OCI-LY7 (cell line): Measurements from ENCODE around the gene EFNA2. TPM values are rescaled to one million over a fixed set of nuclear protein-coding genes. Genes with fewer than 3 reads are reported as not detected.

Experiments
- BruUV-seq: library from RNA; stranded (reverse); fragments of 400-500 nt; replicated peaks from 2 replicates; lab custom pipeline; 2021; lab: Mats Ljungman, UMichigan
- CTCF ChIA-PET: fragments of 300-600 bp; sonication (Branson Sonifier 250); formaldehyde crosslinking; loops from one replicate; lab custom pipeline; 2022; ENCODE audit warnings: antibody characterized with exemption; ENCODE audit not compliant: unreplicated experiment; lab: Charles Lee
- POLR2A ChIA-PET: fragments of 300-600 bp; sonication (Branson Sonifier 250); formaldehyde crosslinking; loops from one replicate; lab custom pipeline; 2022; ENCODE audit warnings: antibody characterized with exemption; lab: Charles Lee
- DNase-seq: peaks from one replicate; pipeline ENCODE4 v3.0.0-alpha.2; 2015; ENCODE audit warnings: low spot score
- H2AFZ ChIP-seq: fragments of 200-600 bp; sonication (generic), shearing (Covaris generic); 2 replicates; pipeline ENCODE4 v1.6.1; 2014; ENCODE audit warnings: mild to moderate bottlenecking, antibody characterized with exemption, low read length, moderate library complexity
- H3K27ac ChIP-seq: fragments of 200-600 bp; sonication (generic); 2 replicates; pipeline ENCODE4 v1.5.1; 2014; ENCODE audit warnings: mixed run types, low read depth, mild to moderate bottlenecking, moderate library complexity, low read length, inconsistent platforms; ENCODE audit not compliant: poor library complexity, severe bottlenecking
- H3K36me3 ChIP-seq: fragments of 200-600 bp; sonication (generic); 2 replicates; pipeline ENCODE4 v1.6.1; 2014; ENCODE audit warnings: mild to moderate bottlenecking, antibody characterized with exemption, low read length, moderate library complexity, mixed read lengths; ENCODE audit not compliant: insufficient read depth
- H3K4me1 ChIP-seq: fragments of 200-600 bp; sonication (generic); 2 replicates; pipeline ENCODE4 v1.5.1; 2014; ENCODE audit warnings: mild to moderate bottlenecking, low read length; ENCODE audit not compliant: insufficient read depth, poor library complexity, severe bottlenecking
- H3K4me2 ChIP-seq: fragments of 200-600 bp; sonication (generic); 2 replicates; pipeline ENCODE4 v1.6.1; 2014; ENCODE audit warnings: mild to moderate bottlenecking, low read length
- H3K4me3 ChIP-seq: fragments of 200-600 bp; sonication (generic); 2 replicates; pipeline ENCODE4 v1.5.1; 2014; ENCODE audit warnings: mild to moderate bottlenecking, low read depth, low read length; ENCODE audit not compliant: poor library complexity, severe bottlenecking
- H3K79me2 ChIP-seq: fragments of 200-600 bp; sonication (generic); 2 replicates; pipeline ENCODE4 v1.6.1; 2016; ENCODE audit warnings: low read depth, mild to moderate bottlenecking, low read length, moderate library complexity, mixed read lengths; ENCODE audit not compliant: insufficient read depth
- H3K9me2 ChIP-seq: fragments of 200-600 bp; sonication (generic); 2 replicates; pipeline ENCODE4 v1.6.1; 2016; ENCODE audit warnings: mild to moderate bottlenecking, low read length, mixed read lengths; ENCODE audit not compliant: insufficient read depth
- H3K9me3 ChIP-seq: fragments of 200-600 bp; sonication (generic); 2 replicates; pipeline ENCODE4 v1.6.1; 2014; ENCODE audit warnings: mild to moderate bottlenecking, mixed run types, low read length, mixed read lengths
- H4K20me1 ChIP-seq: fragments of 200-600 bp; sonication (generic); 2 replicates; pipeline ENCODE4 v1.6.1; 2014; ENCODE audit warnings: mild to moderate bottlenecking, antibody characterized with exemption, low read length, moderate library complexity, mixed read lengths; ENCODE audit not compliant: insufficient read depth
- CTCF ChIP-seq: fragments of 200-600 bp; sonication (generic); conservative IDR thresholded peaks from 2 replicates; pipeline ENCODE4 v1.5.1; 2014; ENCODE audit warnings: mild to moderate bottlenecking, antibody characterized with exemption, low read length, moderate library complexity, mixed read lengths
- EZH2phosphoT487 ChIP-seq: fragments of 200-600 bp; sonication (generic); IDR thresholded peaks from 2 replicates; pipeline ENCODE4 v1.6.1; 2018; ENCODE audit warnings: low read depth, borderline replicate concordance, mild to moderate bottlenecking, mixed run types, antibody characterized with exemption, low read length, moderate library complexity, mixed read lengths
- intact Hi-C: fragments of 100-400 bp; cut with micrococcal nuclease; formaldehyde crosslinking; loops from one replicate; pipeline ENCODE4 v1.10.0; 2022; ENCODE audit not compliant: unreplicated experiment
- total RNA-seq, 2 experiments: library from RNA; depleted of rRNA in 1 of 2; stranded (reverse); fragments of >200 nt in 1 of 2; shearing (Covaris generic) in 1 of 2; gene quantifications; 2 replicates each; pipeline ENCODE4 v1.2.3, GENCODE V29; 2014 to 2022

The EFNA2 gene
- total RNA-seq, 2 experiments from 2014 or later = not detected

GRCh38 chr19:1307320-1307719 is 21.6 kb downstream of the EFNA2 start:
- Histone ChIP-seq H3K9me2 (no peaks in the 10 kb centered on the region), H3K36me3 (no peaks in the 10 kb centered on the region), H3K4me1 (no peaks in the 10 kb centered on the region), H3K4me2 (no peak overlapping the region), H3K4me3 (no peak overlapping the region), H4K20me1 (no peaks in the 10 kb centered on the region), H2AFZ (no peak overlapping the region), H3K79me2 (no peaks in the 10 kb centered on the region), H3K9me3 (no peaks in the 10 kb centered on the region), H3K27ac (no peak overlapping the region)
- CTCF ChIA-PET = no interaction called here
- DNase-seq = no peak
- intact Hi-C loops = no loop called here
- POLR2A ChIA-PET = no interaction called here
- no TSS peak for BruUV-seq
- TF ChIP-seq EZH2phosphoT487 = no peak
- no peak for TF ChIP-seq CTCF

GRCh38 chr19:1307755-1308303 is 22.2 kb downstream of the EFNA2 start:
- intact Hi-C loops = no loop called here

More at GRCh38 chr19:1307755-1308303, 22.2 kb downstream of the EFNA2 start:
- no peaks in the 10 kb centered on the region for H4K20me1 ChIP-seq
- H3K9me2 ChIP-seq = no peaks in the 10 kb centered on the region
- H2AFZ ChIP-seq = no peak overlapping the region
- POLR2A ChIA-PET = no interaction called here
- no peaks in the 10 kb centered on the region for H3K4me1 ChIP-seq
- H3K9me3 ChIP-seq = no peaks in the 10 kb centered on the region
- H3K79me2 ChIP-seq = no peaks in the 10 kb centered on the region
- no TSS peak for BruUV-seq
- CTCF ChIA-PET = no interaction called here
- TF ChIP-seq CTCF = no peak
- TF ChIP-seq EZH2phosphoT487 = no peak
- no peaks in the 10 kb centered on the region for H3K36me3 ChIP-seq
- H3K27ac ChIP-seq = no peak overlapping the region
- DNase-seq = no peak
- no peak overlapping the region for H3K4me3 ChIP-seq
- H3K4me2 ChIP-seq = no peak overlapping the region
